ENCODE measurements around the gene PSMD3. TPM values are rescaled to one million over a fixed set of nuclear protein-coding genes. Genes with fewer than 3 reads are reported as not detected.
A peak's percentile ranks its signal among the peaks of the same experiment; 100 is the strongest.

PSMD3 gene
- total RNA-seq, 4 donors from 2014 or later, result 62.0 to 158 (median 84.7) TPM

- Histone ChIP-seq H3K27ac (peak within 1 kb of the TSS; percentile 82 to 86), H3K9me3 (no peaks in the 10 kb centered on the region), H3K4me3 (no peak within 1 kb of the TSS), H3K27me3 (no peaks in the 10 kb centered on the region), H3K4me1 (peaks cover 5 to 34% of the 10 kb centered on the region in 2 donors), H3K36me3 (no peaks in the 10 kb centered on the region)
- intact Hi-C loops (cut with DNase I; ENCODE audit: low total_unique reads), result loop anchor here (10.0 kb wide), 2 partner anchors 60 to 150 kb away; no protein-coding TSS in a partner anchor
- TF ChIP-seq POLR2A (IDR thresholded peaks at IDR 0.05), result no peak
- TF ChIP-seq, protein P1, sequence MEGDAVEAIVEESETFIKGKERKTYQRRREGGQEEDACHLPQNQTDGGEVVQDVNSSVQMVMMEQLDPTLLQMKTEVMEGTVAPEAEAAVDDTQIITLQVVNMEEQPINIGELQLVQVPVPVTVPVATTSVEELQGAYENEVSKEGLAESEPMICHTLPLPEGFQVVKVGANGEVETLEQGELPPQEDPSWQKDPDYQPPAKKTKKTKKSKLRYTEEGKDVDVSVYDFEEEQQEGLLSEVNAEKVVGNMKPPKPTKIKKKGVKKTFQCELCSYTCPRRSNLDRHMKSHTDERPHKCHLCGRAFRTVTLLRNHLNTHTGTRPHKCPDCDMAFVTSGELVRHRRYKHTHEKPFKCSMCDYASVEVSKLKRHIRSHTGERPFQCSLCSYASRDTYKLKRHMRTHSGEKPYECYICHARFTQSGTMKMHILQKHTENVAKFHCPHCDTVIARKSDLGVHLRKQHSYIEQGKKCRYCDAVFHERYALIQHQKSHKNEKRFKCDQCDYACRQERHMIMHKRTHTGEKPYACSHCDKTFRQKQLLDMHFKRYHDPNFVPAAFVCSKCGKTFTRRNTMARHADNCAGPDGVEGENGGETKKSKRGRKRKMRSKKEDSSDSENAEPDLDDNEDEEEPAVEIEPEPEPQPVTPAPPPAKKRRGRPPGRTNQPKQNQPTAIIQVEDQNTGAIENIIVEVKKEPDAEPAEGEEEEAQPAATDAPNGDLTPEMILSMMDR (IDR thresholded peaks at IDR 0.05), result no peak
- peak; percentile 71 to 76 for DNase-seq
Measured at GRCh38 chr17:40015005-40015997, 34.7 kb downstream of the PSMD3 start, which contains the start of gene CSF3. TSS of gene CSF3 (plus strand) at chr17:40015440. CDS start at chr17:40015475, 35 bp downstream.

GRCh38 chr17:40015998-40016985 is 35.7 kb downstream of the PSMD3 start:
- Histone ChIP-seq H3K4me1 (peaks cover 5 to 42% of the 10 kb centered on the region in 2 donors), H3K27ac (peak overlapping the region; percentile 82 to 86)
- no peak for TF ChIP-seq POLR2A (IDR thresholded peaks at IDR 0.05)
- TF ChIP-seq, protein P1 (IDR thresholded peaks at IDR 0.05), result no peak

DNA sequence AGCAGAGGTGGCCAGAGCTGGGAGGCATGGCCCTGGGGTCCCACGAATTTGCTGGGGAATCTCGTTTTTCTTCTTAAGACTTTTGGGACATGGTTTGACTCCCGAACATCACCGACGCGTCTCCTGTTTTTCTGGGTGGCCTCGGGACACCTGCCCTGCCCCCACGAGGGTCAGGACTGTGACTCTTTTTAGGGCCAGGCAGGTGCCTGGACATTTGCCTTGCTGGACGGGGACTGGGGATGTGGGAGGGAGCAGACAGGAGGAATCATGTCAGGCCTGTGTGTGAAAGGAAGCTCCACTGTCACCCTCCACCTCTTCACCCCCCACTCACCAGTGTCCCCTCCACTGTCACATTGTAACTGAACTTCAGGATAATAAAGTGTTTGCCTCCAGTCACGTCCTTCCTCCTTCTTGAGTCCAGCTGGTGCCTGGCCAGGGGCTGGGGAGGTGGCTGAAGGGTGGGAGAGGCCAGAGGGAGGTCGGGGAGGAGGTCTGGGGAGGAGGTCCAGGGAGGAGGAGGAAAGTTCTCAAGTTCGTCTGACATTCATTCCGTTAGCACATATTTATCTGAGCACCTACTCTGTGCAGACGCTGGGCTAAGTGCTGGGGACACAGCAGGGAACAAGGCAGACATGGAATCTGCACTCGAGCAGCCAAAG is 36.9 kb downstream of the PSMD3 start:
- H3K36me3 ChIP-seq, result no peaks in the 10 kb centered on the region
- no peak for TF ChIP-seq POLR2A (IDR thresholded peaks at IDR 0.05)
- H3K27me3 ChIP-seq, result no peaks in the 10 kb centered on the region
- no peak overlapping the region for H3K4me3 ChIP-seq
- DNase-seq, result peak in 1 of 2 donors; percentile 70
- H3K9me3 ChIP-seq, result no peaks in the 10 kb centered on the region
- H3K27ac ChIP-seq, result peak overlapping the region; percentile 82 to 86
- peaks cover 5 to 55% of the 10 kb centered on the region in 2 donors for H3K4me1 ChIP-seq
- intact Hi-C loops (cut with DNase I; ENCODE audit: low total_unique reads), result loop anchor here (10.0 kb wide), 2 partner anchors 57 to 147 kb away; no protein-coding TSS in a partner anchor

More at GRCh38 chr17:40015998-40016985, 35.7 kb downstream of the PSMD3 start:
- no peak for DNase-seq
- Histone ChIP-seq H3K9me3 (no peaks in the 10 kb centered on the region), H3K27me3 (no peaks in the 10 kb centered on the region), H3K36me3 (no peaks in the 10 kb centered on the region), H3K4me3 (no peak overlapping the region)
- intact Hi-C loops (cut with DNase I; ENCODE audit: low total_unique reads), result loop anchor here (10.0 kb wide), 2 partner anchors 59 to 149 kb away; no protein-coding TSS in a partner anchor

- peak overlapping the region; percentile 82 to 86 for H3K27ac ChIP-seq
- H3K9me3 ChIP-seq, result no peaks in the 10 kb centered on the region
- intact Hi-C loops (cut with DNase I; ENCODE audit: low total_unique reads), result loop anchor here (10.0 kb wide), 2 partner anchors 56 to 146 kb away; no protein-coding TSS in a partner anchor
- peak; percentile 89 to 91 for DNase-seq
- no peaks in the 10 kb centered on the region for H3K27me3 ChIP-seq
- no peaks in the 10 kb centered on the region for H3K36me3 ChIP-seq
- peaks cover 5 to 62% of the 10 kb centered on the region in 2 donors for H3K4me1 ChIP-seq
- no peak overlapping the region for H3K4me3 ChIP-seq
- no peak for TF ChIP-seq POLR2A (IDR thresholded peaks at IDR 0.05)
- TF ChIP-seq, protein P1 (IDR thresholded peaks at IDR 0.05), result no peak
Measured at GRCh38 chr17:40018211-40019121, 37.9 kb downstream of the PSMD3 start.
